Posterior vena cava (tissue), 2 donors: ENCODE measurements around the gene ATF5. TPM values are rescaled to one million over a fixed set of nuclear protein-coding genes. Genes with fewer than 3 reads are reported as not detected.
"Not testable (repeated sequence)": the region's sequence is repeated elsewhere in the genome, so short reads cannot be mapped to it uniquely, and the experiment has no call there.

Experiments used
- DNase-seq: peaks from one replicate; pipeline ENCODE4 v3.0.0-alpha.2; 2020; ENCODE audit warnings: low spot score
- intact Hi-C, 2 donors: fragments of 100-400 bp; cut with DNase I; formaldehyde crosslinking; loops; one replicate each; pipeline versions ENCODE4 v1.14.1 to v1.14.2; 2022 to 2023
- total RNA-seq, 2 donors: library from RNA; stranded (reverse); fragmentation: NEBNext Ultra II Directional; extraction: Animal tissue kit (Norgen Biotek cat#: 25700); gene quantifications; one replicate each; pipeline ENCODE4 v1.2.1, GENCODE V29; 2021
- donor health status: DM: yes; HTN: yes; CAD: no.
- donor health status: DM: yes; HTN: yes; CAD: no.

ATF5 gene
- total RNA-seq, 2 donors from 2014 or later, result 18.8 to 37.0 TPM

GRCh38 chr19:49937750-49938381, 8.9 kb downstream of the ATF5 start:
- intact Hi-C loops, result loop anchor here (5.0 kb wide), 1 partner anchor 44 kb away; no protein-coding TSS in a partner anchor
- peak; percentile 95 for DNase-seq

GRCh38 chr19:49938662-49939061, 9.7 kb downstream of the ATF5 start:
- intact Hi-C loops, result loop anchor here (5.0 kb wide), 1 partner anchor 44 kb away; no protein-coding TSS in a partner anchor
- peak; percentile 62 for DNase-seq

GRCh38 chr19:49939721-49940481, 10.9 kb downstream of the ATF5 start:
- intact Hi-C loops, result loop anchor here (5.0 kb wide), 1 partner anchor 42 kb away; no protein-coding TSS in a partner anchor

GRCh38 chr19:49940482-49940791, 11.4 kb downstream of the ATF5 start:
- DNase-seq, result no peak
- intact Hi-C loops, result no loop called here

More at GRCh38 chr19:49939721-49940481, 10.9 kb downstream of the ATF5 start:
- peak; percentile 53 for DNase-seq

- DNase-seq, result peak; percentile 13
These were observed 15.6 kb downstream of the ATF5 start for GRCh38 chr19:49944567-49944966.

GRCh38 chr19:49946415-49946814, 17.4 kb downstream of the ATF5 start:
- DNase-seq, result peak; percentile 22
- intact Hi-C loops, result loop anchor here in 1 of 2 donors (5.0 kb wide), 1 partner anchor 376 kb away; no protein-coding TSS in a partner anchor

More at GRCh38 chr19:49944567-49944966, 15.6 kb downstream of the ATF5 start:
- intact Hi-C loops, result not testable (repeated sequence)

GRCh38 chr19:49949742-49950589, 21.0 kb downstream of the ATF5 start:
- intact Hi-C loops, result loop anchor here in 1 of 2 donors (5.0 kb wide), 1 partner anchor 372 kb away; no protein-coding TSS in a partner anchor
- peak; percentile 37 for DNase-seq

- intact Hi-C loops, result no loop called here
- peak; percentile 18 for DNase-seq
These were observed 21.6 kb downstream of the ATF5 start for GRCh38 chr19:49950590-49950948.

GRCh38 chr19:49950956-49951526, 22.0 kb downstream of the ATF5 start:
- peak; percentile 79 for DNase-seq
- intact Hi-C loops, result no loop called here

- intact Hi-C loops, result no loop called here
- peak; percentile 52 for DNase-seq
These were observed 22.9 kb downstream of the ATF5 start for GRCh38 chr19:49951806-49952478.

- no peak for DNase-seq
- intact Hi-C loops, result no loop called here
These were observed 23.5 kb downstream of the ATF5 start for GRCh38 chr19:49952479-49952836.

GRCh38 chr19:49952906-49953305, 23.9 kb downstream of the ATF5 start:
- intact Hi-C loops, result no loop called here
- DNase-seq, result peak; percentile 70

- DNase-seq, result peak; percentile 10
- intact Hi-C loops, result no loop called here
These were observed 24.4 kb downstream of the ATF5 start for GRCh38 chr19:49953416-49953815.

GRCh38 chr19:49954092-49954829, 25.3 kb downstream of the ATF5 start:
- peak; percentile 62 for DNase-seq
- intact Hi-C loops, result no loop called here

- intact Hi-C loops, result no loop called here
- peak; percentile 26 for DNase-seq
These were observed 25.9 kb downstream of the ATF5 start for GRCh38 chr19:49954933-49955332.

- intact Hi-C loops, result no loop called here
These were observed 27.1 kb downstream of the ATF5 start for GRCh38 chr19:49956115-49956495.

GRCh38 chr19:49957262-49957915, 28.4 kb downstream of the ATF5 start:
- intact Hi-C loops, result no loop called here
- DNase-seq, result peak; percentile 20

More at GRCh38 chr19:49956115-49956495, 27.1 kb downstream of the ATF5 start:
- DNase-seq, result peak; percentile 10

GRCh38 chr19:49958144-49958543, 29.1 kb downstream of the ATF5 start:
- intact Hi-C loops, result not testable (repeated sequence)
- peak; percentile 16 for DNase-seq
